Epithelial cell of proximal tubule (primary cell): Measurements from ENCODE around the gene TMEM115. TPM values are rescaled to one million over a fixed set of nuclear protein-coding genes. Genes with fewer than 3 reads are reported as not detected.

ENCODE experiments used
- DNase-seq: peaks from one replicate; pipeline ENCODE4 v3.0.0-alpha.2; 2011; ENCODE audit warnings: low read depth
- H3K4me3 ChIP-seq: 2 replicates; pipeline ENCODE4 v1.5.1; 2011; ENCODE audit warnings: low read depth, mild to moderate bottlenecking, low read length
- total RNA-seq: library from RNA; depleted of rRNA; stranded (reverse); fragments of >200 nt; gene quantifications from 2 replicates; pipeline ENCODE4 v1.2.3, GENCODE V29; 2015
- TF ChIP-seq, protein P1 (sequence below): conservative IDR thresholded peaks from 2 replicates; pipeline ENCODE4 v1.5.1; 2012; ENCODE audit warnings: low read depth, mild to moderate bottlenecking, low read length

Gene TMEM115
- total RNA-seq, 1 donor from 2014 or later = 54.6 TPM

GRCh38 chr3:50388016-50388719, 28.8 kb upstream of the TMEM115 start:
- no peak overlapping the region for H3K4me3 ChIP-seq
- DNase-seq = no peak
- TF ChIP-seq, protein P1, sequence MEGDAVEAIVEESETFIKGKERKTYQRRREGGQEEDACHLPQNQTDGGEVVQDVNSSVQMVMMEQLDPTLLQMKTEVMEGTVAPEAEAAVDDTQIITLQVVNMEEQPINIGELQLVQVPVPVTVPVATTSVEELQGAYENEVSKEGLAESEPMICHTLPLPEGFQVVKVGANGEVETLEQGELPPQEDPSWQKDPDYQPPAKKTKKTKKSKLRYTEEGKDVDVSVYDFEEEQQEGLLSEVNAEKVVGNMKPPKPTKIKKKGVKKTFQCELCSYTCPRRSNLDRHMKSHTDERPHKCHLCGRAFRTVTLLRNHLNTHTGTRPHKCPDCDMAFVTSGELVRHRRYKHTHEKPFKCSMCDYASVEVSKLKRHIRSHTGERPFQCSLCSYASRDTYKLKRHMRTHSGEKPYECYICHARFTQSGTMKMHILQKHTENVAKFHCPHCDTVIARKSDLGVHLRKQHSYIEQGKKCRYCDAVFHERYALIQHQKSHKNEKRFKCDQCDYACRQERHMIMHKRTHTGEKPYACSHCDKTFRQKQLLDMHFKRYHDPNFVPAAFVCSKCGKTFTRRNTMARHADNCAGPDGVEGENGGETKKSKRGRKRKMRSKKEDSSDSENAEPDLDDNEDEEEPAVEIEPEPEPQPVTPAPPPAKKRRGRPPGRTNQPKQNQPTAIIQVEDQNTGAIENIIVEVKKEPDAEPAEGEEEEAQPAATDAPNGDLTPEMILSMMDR = peak; percentile 55

DNA sequence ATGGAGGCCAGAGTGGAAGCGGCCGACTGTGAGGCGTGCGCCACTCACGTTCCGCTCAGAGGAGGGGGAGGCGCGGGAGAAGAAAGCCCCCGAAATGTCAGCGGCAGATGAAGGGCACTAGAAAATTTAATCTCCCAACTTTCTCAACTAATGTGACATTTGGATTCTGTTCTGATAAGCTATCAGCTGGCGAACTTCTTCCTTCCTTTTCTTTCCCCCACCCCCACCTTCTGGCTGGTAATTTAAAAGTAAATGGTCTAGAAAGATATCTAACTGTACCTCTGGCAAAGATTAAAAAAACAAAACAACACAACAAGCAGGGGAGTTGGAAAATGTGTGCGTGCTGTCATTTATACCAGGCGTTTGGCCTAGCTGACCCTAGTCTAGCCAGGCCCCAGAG, 26.4 kb upstream of the TMEM115 start:
- TF ChIP-seq, protein P1 = no peak

DNA sequence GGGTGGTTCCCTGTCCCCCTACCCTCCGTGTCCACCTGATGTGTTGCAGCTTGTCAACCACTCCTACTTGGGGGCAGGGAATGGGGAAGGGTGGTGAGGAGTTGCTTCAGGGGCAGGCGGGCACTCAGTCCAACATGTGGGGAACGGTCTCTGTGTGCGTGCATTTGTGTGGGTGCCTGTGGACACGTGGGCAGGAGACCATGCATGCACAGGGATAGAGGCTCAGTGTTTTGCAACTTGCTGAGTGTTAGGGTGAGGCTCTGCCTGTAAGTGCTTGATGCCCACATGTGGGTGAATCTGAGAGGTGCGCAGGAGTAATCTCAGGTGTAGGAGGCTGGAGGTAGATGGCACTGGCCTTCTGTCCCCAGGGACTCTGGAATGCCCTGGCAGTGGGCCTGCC, 24.4 kb upstream of the TMEM115 start:
- TF ChIP-seq, protein P1 = no peak
- DNase-seq = no peak
- H3K4me3 ChIP-seq = no peak overlapping the region

More for the DNA sequence above, 26.4 kb upstream of the TMEM115 start:
- H3K4me3 ChIP-seq = no peak overlapping the region
- no peak for DNase-seq

DNA sequence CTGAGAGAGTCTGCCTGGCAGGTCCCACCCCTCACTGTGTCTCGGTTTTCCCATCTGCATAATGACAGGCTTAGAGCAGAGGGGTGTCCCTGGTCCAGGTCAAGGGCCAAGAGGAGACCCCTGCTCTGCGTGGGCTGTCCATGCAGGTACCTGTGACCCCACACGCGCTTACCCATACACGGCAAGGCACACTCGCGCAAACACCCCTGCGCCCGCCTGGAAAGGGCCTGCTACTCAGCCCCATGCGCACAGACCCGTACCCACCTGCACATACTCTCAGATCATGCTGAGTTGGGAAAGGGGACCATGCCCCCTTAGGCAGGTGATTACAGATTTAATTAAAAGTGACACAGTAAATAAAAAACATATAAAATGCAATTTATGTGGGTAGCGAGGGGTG, 23.4 kb upstream of the TMEM115 start:
- TF ChIP-seq, protein P1 = no peak
- no peak for DNase-seq
- no peak overlapping the region for H3K4me3 ChIP-seq

GRCh38 chr3:50381383-50381782, 22.1 kb upstream of the TMEM115 start:
- H3K4me3 ChIP-seq = no peak overlapping the region
- TF ChIP-seq, protein P1 = no peak
- DNase-seq = no peak

- TF ChIP-seq, protein P1 = no peak
- DNase-seq = no peak
- no peak overlapping the region for H3K4me3 ChIP-seq
Observed at GRCh38 chr3:50380405-50381085, 21.2 kb upstream of the TMEM115 start.
